Measurements from ENCODE around the gene LRMDA. TPM values are rescaled to one million over a fixed set of nuclear protein-coding genes. Genes with fewer than 3 reads are reported as not detected.

Gene LRMDA
- total RNA-seq, 1 donor from 2014 or later: 0.19 TPM

DNA sequence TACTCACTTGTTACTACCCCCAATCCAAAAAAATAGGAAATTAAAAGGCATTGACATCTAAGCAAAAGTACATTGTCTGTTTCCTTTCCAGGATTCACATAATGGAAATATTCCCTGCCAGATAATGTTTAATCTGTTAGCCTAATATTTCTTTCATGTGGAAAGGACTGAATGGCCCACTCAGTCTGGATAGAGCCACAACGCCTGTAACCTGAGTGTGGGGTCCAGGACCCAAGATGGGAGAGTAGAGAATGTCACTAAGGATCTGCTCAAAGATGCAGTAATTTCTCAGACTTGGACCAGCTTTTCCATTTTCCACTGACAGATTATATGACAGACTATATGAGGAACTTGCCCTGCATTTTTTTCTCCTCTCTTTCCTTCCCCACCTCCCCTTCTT is 1117.3 kb downstream of the LRMDA start:
- H3K4me1 Mint-ChIP-seq (ENCODE audit: unreplicated experiment): peaks cover 45% of the 10 kb centered on the region
- H3K9me3 Mint-ChIP-seq (ENCODE audit: unreplicated experiment): no peaks in the 10 kb centered on the region
- peaks cover 2% of the 10 kb centered on the region for H3K27me3 Mint-ChIP-seq (ENCODE audit: unreplicated experiment)
- no peak overlapping the region for H3K4me3 Mint-ChIP-seq (ENCODE audit: unreplicated experiment)
- TF ChIP-seq, protein P1, sequence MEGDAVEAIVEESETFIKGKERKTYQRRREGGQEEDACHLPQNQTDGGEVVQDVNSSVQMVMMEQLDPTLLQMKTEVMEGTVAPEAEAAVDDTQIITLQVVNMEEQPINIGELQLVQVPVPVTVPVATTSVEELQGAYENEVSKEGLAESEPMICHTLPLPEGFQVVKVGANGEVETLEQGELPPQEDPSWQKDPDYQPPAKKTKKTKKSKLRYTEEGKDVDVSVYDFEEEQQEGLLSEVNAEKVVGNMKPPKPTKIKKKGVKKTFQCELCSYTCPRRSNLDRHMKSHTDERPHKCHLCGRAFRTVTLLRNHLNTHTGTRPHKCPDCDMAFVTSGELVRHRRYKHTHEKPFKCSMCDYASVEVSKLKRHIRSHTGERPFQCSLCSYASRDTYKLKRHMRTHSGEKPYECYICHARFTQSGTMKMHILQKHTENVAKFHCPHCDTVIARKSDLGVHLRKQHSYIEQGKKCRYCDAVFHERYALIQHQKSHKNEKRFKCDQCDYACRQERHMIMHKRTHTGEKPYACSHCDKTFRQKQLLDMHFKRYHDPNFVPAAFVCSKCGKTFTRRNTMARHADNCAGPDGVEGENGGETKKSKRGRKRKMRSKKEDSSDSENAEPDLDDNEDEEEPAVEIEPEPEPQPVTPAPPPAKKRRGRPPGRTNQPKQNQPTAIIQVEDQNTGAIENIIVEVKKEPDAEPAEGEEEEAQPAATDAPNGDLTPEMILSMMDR (IDR thresholded peaks at IDR 0.05): no peak
- H3K27ac Mint-ChIP-seq (ENCODE audit: unreplicated experiment): no peak overlapping the region
- H3K36me3 Mint-ChIP-seq (ENCODE audit: unreplicated experiment): no peaks in the 10 kb centered on the region
- no peak for DNase-seq (ENCODE audit: extremely low spot score, unreplicated experiment)

DNA sequence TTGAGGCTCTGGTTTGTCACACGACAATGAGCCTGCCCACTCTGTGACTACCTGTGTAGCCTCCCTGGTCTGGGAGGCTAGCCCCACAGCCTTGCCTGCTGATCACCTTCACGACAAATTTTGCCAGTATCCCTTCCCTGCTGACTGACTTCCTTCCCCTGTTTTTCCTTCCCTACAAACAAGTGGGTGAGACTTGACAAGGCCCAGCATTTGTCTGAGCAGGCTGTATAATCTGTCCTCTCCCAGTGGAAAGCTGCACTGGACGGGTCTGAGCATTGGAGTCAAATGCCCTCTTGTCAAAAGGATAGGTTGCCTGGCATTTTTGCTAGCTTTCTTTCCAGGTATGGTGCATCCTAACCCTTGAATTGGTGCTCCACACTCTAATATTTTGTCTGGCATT is 1117.7 kb downstream of the LRMDA start:
- Mint-ChIP-seq H3K27me3 (ENCODE audit: unreplicated experiment) (peaks cover 2% of the 10 kb centered on the region), H3K36me3 (ENCODE audit: unreplicated experiment) (no peaks in the 10 kb centered on the region), H3K27ac (ENCODE audit: unreplicated experiment) (no peak overlapping the region), H3K9me3 (ENCODE audit: unreplicated experiment) (no peaks in the 10 kb centered on the region), H3K4me3 (ENCODE audit: unreplicated experiment) (no peak overlapping the region), H3K4me1 (ENCODE audit: unreplicated experiment) (peaks cover 41% of the 10 kb centered on the region)
- DNase-seq (ENCODE audit: extremely low spot score, unreplicated experiment): no peak
- TF ChIP-seq, protein P1 (IDR thresholded peaks at IDR 0.05): no peak

DNA sequence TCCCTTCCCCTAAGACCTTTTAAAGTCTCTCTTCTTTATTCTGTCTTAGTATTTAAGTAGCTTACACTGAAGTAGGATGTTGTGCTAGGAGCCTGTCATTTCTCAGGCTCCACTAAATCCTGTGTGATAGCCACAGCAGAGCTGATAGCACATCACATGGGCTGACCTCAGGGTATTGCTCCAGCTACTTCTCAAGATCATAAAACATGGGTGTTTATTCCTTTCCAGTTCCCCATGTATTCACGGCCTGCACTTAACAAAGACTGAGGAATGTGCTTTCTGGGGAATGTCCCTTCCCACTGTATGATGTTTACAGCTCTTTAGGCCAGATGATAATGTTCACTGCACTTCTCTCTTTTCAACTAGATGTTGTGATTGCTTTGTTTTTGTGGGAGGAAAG is 1119.4 kb downstream of the LRMDA start:
- peaks cover 30% of the 10 kb centered on the region for H3K4me1 Mint-ChIP-seq (ENCODE audit: unreplicated experiment)
- no peak overlapping the region for H3K27ac Mint-ChIP-seq (ENCODE audit: unreplicated experiment)
- no peak overlapping the region for H3K4me3 Mint-ChIP-seq (ENCODE audit: unreplicated experiment)
- H3K36me3 Mint-ChIP-seq (ENCODE audit: unreplicated experiment): no peaks in the 10 kb centered on the region
- peaks cover 2% of the 10 kb centered on the region for H3K27me3 Mint-ChIP-seq (ENCODE audit: unreplicated experiment)
- no peak for DNase-seq (ENCODE audit: extremely low spot score, unreplicated experiment)
- TF ChIP-seq, protein P1 (IDR thresholded peaks at IDR 0.05): no peak
- H3K9me3 Mint-ChIP-seq (ENCODE audit: unreplicated experiment): no peaks in the 10 kb centered on the region

DNA sequence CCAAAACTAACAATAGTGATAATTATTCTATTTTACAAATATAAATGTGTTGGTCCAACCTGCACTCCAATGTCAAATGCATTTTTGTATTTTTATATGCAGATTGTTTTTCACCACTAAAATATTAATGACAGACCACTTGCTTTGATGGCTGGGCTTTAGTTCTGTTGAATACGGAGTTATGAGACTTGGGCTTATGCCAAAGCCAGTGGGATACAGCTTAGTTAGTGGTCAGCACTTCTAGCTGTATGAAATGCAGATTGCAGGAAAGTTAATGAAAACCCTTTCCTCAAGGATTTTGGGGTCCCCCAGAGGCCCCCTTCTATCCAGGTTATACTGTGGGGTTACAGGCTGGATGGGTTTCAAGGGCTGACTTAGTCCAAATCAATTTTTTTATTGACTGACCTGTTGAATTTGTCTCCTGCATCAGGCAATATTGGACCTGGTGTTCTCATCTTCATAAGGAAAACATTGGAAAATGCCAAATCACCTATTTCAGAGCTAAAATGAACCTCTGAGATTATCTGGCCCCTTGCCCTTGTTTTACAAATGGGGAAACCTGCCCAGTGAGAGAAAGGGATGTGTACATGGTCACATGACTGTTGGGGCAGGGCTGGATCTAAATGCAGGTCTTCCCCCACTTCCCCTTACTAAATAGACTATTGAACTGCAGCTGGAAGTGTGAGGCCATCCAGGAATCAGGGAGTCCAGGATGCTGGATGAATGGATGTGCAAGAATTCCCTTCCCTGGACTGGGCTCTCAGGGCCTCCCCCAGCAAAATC is 1120.9 kb downstream of the LRMDA start:
- H3K4me3 Mint-ChIP-seq (ENCODE audit: unreplicated experiment): no peak overlapping the region
- DNase-seq (ENCODE audit: extremely low spot score, unreplicated experiment): no peak
- TF ChIP-seq, protein P1 (IDR thresholded peaks at IDR 0.05): no peak
- peaks cover 2% of the 10 kb centered on the region for H3K36me3 Mint-ChIP-seq (ENCODE audit: unreplicated experiment)
- H3K4me1 Mint-ChIP-seq (ENCODE audit: unreplicated experiment): peaks cover 35% of the 10 kb centered on the region
- peaks cover 2% of the 10 kb centered on the region for H3K27me3 Mint-ChIP-seq (ENCODE audit: unreplicated experiment)
- H3K27ac Mint-ChIP-seq (ENCODE audit: unreplicated experiment): no peak overlapping the region
- no peaks in the 10 kb centered on the region for H3K9me3 Mint-ChIP-seq (ENCODE audit: unreplicated experiment)

DNA sequence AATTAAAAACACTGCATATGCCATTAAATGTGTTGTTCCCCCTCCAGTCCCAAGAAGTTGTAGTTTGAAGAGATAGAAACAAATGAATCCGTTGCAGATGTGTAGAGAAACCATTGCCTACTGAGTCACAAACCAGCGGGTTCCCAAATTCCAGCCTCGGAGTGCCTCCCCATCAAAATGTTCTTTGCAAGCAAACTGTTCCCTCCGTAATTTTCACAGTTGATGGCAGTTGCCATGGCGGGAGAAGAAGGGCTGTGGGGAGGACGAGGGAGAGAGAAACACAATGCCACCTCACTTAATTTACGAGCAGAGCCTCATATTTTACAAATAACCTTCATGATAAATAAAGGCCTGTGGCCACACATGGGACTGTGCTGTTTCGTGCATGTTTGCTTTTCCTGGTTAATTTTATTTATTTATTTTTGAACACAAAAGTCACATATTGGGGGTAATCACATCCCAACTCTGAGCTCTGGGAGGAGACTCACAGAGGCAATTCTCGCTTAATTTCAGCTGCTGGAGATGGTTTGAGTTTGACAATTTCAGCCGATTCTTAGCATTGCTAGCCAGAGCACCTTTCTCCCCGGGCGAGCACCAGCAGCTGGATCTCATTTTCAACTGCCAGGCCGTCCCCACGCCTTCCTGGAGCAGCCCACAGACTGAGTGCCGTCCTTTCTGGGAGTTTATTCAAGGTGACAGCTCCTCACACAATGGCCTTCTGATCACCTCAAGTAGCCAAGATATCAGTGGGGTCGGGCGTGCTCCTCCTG is 1122.0 kb downstream of the LRMDA start:
- Mint-ChIP-seq H3K27me3 (ENCODE audit: unreplicated experiment) (peaks cover 2% of the 10 kb centered on the region), H3K36me3 (ENCODE audit: unreplicated experiment) (peaks cover 2% of the 10 kb centered on the region), H3K27ac (ENCODE audit: unreplicated experiment) (no peak overlapping the region), H3K9me3 (ENCODE audit: unreplicated experiment) (no peaks in the 10 kb centered on the region), H3K4me1 (ENCODE audit: unreplicated experiment) (peaks cover 35% of the 10 kb centered on the region), H3K4me3 (ENCODE audit: unreplicated experiment) (no peak overlapping the region)
- TF ChIP-seq, protein P1 (IDR thresholded peaks at IDR 0.05): no peak
- DNase-seq (ENCODE audit: extremely low spot score, unreplicated experiment): no peak
